HG03571 (cell line): Measurements from ENCODE around the gene CUL9.

Experiments used
- ATAC-seq: cut with Tn5 transposase; IDR thresholded peaks from one replicate; pipeline ENCODE4 v1.9.1; 2021; ENCODE audit not compliant: unreplicated experiment

Gene CUL9

GRCh38 chr6:43193929-43194328 lies 11.9 kb downstream of the CUL9 start:
- no peak for ATAC-seq

- ATAC-seq, result no peak
Measured at GRCh38 chr6:43196337-43196736, 14.3 kb downstream of the CUL9 start.

GRCh38 chr6:43199912-43200311 lies 17.9 kb downstream of the CUL9 start:
- ATAC-seq, result no peak

- no peak for ATAC-seq
Measured at GRCh38 chr6:43200541-43200940, 18.5 kb downstream of the CUL9 start.

- ATAC-seq, result no peak
Measured at GRCh38 chr6:43202451-43202850, 20.5 kb downstream of the CUL9 start.

GRCh38 chr6:43203029-43203717 lies 21.2 kb downstream of the CUL9 start:
- ATAC-seq, result no peak

GRCh38 chr6:43203718-43204095 lies 21.7 kb downstream of the CUL9 start:
- no peak for ATAC-seq

GRCh38 chr6:43204271-43205105 lies 22.5 kb downstream of the CUL9 start:
- no peak for ATAC-seq

- no peak for ATAC-seq
Measured at GRCh38 chr6:43205849-43206248, 23.9 kb downstream of the CUL9 start.

- ATAC-seq, result no peak
Measured at GRCh38 chr6:43207286-43207685, 25.3 kb downstream of the CUL9 start.

GRCh38 chr6:43211955-43212354 lies 30.0 kb downstream of the CUL9 start:
- no peak for ATAC-seq

- no peak for ATAC-seq
Measured at GRCh38 chr6:43213431-43213830, 31.4 kb downstream of the CUL9 start.

- ATAC-seq, result no peak
Measured at GRCh38 chr6:43215066-43215465, 33.1 kb downstream of the CUL9 start.

GRCh38 chr6:43216200-43216599 lies 34.2 kb downstream of the CUL9 start:
- no peak for ATAC-seq

- no peak for ATAC-seq
Measured at GRCh38 chr6:43217351-43217750, 35.4 kb downstream of the CUL9 start.

- no peak for ATAC-seq
Measured at GRCh38 chr6:43219119-43219518, 37.1 kb downstream of the CUL9 start.

GRCh38 chr6:43219814-43220213 lies 37.8 kb downstream of the CUL9 start:
- no peak for ATAC-seq

GRCh38 chr6:43220439-43220951 lies 38.5 kb downstream of the CUL9 start:
- ATAC-seq, result no peak

- no peak for ATAC-seq
Measured at GRCh38 chr6:43221046-43221972, 39.3 kb downstream of the CUL9 start.

- no peak for ATAC-seq
Measured at GRCh38 chr6:43222418-43223059, 40.5 kb downstream of the CUL9 start.

- ATAC-seq, result no peak
Measured at GRCh38 chr6:43223175-43223574, 41.2 kb downstream of the CUL9 start.
